Measurements from ENCODE around the gene FANCE.

FANCE gene

DNA sequence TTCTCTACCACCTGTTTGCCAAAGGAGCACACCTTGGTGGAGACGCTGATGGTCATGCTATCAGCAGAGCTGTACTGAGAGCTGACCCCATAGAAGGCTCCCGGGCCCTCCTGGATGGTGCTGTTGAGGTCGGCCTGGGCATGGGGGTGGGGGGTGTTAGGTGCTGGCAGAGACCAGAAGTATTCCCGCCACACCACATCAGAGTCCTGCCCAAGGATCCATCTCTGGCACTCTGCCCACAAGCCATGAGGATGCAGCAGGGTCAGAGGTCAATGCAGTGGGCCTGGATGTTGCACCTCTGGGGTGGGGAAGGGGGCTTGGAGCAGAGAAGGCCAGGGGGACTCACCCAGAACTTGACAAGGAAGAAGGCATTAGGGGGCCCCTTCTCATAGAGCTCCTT is 23.4 kb downstream of the FANCE start:
- Histone ChIP-seq H3K9me3 (ENCODE audit: low read length) (no peaks in the 10 kb centered on the region), H3K27me3 (ENCODE audit: insufficient read depth, low read length) (no peaks in the 10 kb centered on the region), H2AFZ (ENCODE audit: low read depth, low read length) (no peak overlapping the region), H3K4me3 (ENCODE audit: low read length) (no peak overlapping the region), H3K4me1 (ENCODE audit: insufficient read depth, low read length) (peaks cover 11% of the 10 kb centered on the region), H3K36me3 (ENCODE audit: insufficient read depth, low read length) (peaks cover 36% of the 10 kb centered on the region)

GRCh38 chr6:35476004-35476403 is 23.9 kb downstream of the FANCE start:
- Histone ChIP-seq H3K9me3 (ENCODE audit: low read length) (no peaks in the 10 kb centered on the region), H3K36me3 (ENCODE audit: insufficient read depth, low read length) (peaks cover 32% of the 10 kb centered on the region)

DNA sequence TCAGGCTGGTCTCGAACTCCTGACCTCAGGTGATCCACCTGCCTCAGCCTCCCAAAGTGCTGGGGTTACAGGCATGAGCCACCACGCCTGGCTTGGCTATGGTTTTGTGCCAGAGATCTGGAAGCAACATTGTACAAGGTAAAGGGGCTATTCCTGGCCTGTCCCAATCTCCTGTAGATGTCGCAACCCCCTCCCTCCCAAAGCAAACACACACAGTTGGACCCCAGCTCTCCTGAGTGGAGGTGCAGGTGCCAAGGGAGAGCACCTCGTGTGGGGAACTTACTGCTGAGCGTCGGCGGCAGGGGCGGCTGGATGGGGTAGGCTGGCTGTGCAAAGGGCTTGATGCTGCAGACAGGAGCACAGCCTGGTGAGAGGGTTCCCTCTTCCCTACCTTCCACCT is 24.9 kb downstream of the FANCE start:
- Histone ChIP-seq H3K4me1 (ENCODE audit: insufficient read depth, low read length) (peaks cover 6% of the 10 kb centered on the region), H3K27me3 (ENCODE audit: insufficient read depth, low read length) (no peaks in the 10 kb centered on the region), H3K4me3 (ENCODE audit: low read length) (no peak overlapping the region), H3K9me3 (ENCODE audit: low read length) (no peaks in the 10 kb centered on the region), H2AFZ (ENCODE audit: low read depth, low read length) (no peak overlapping the region), H3K36me3 (ENCODE audit: insufficient read depth, low read length) (peaks cover 23% of the 10 kb centered on the region)

More at GRCh38 chr6:35476004-35476403, 23.9 kb downstream of the FANCE start:
- H3K4me3 ChIP-seq (ENCODE audit: low read length), result no peak overlapping the region
- no peaks in the 10 kb centered on the region for H3K27me3 ChIP-seq (ENCODE audit: insufficient read depth, low read length)
- H2AFZ ChIP-seq (ENCODE audit: low read depth, low read length), result no peak overlapping the region
- peaks cover 8% of the 10 kb centered on the region for H3K4me1 ChIP-seq (ENCODE audit: insufficient read depth, low read length)

DNA sequence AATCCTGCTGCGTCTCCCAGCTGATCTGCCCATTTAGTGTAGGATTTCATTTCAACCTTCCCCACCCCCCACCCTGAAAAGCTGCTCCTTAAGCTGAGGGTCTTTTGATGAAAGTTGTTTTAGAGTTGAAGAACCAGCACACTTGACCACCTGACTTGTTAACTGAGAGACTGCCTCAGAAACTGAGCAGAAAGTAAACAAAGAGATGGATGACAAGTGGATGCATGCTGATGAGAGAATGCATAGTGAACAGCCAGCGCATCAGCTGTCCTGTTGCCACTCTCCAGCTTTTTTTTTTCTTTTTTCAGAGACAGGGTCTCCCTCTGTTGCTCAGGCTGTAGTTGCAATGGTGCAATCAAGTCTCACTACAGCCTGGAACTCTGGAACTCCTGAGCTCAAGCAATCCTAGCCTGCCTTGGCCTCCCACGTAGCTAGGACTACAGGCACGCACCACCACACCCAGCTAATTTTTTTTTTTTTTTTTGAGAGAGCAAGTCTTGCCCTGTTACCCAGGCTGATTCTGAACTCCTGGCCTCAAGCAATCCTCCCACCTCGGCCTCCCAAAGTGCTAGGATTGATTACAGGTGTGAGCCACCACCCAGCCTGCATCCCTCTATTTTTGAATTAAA is 25.5 kb downstream of the FANCE start:
- Histone ChIP-seq H3K27me3 (ENCODE audit: insufficient read depth, low read length) (no peaks in the 10 kb centered on the region), H3K36me3 (ENCODE audit: insufficient read depth, low read length) (peaks cover 17% of the 10 kb centered on the region), H3K4me3 (ENCODE audit: low read length) (no peak overlapping the region), H2AFZ (ENCODE audit: low read depth, low read length) (no peak overlapping the region), H3K9me3 (ENCODE audit: low read length) (no peaks in the 10 kb centered on the region), H3K4me1 (ENCODE audit: insufficient read depth, low read length) (peaks cover 6% of the 10 kb centered on the region)

- Histone ChIP-seq H3K9me3 (ENCODE audit: low read length) (no peaks in the 10 kb centered on the region), H3K27me3 (ENCODE audit: insufficient read depth, low read length) (no peaks in the 10 kb centered on the region), H3K4me3 (ENCODE audit: low read length) (no peak overlapping the region), H3K4me1 (ENCODE audit: insufficient read depth, low read length) (peaks cover 6% of the 10 kb centered on the region), H2AFZ (ENCODE audit: low read depth, low read length) (no peak overlapping the region), H3K36me3 (ENCODE audit: insufficient read depth, low read length) (peaks cover 14% of the 10 kb centered on the region)
Observed at GRCh38 chr6:35478259-35478658, 26.1 kb downstream of the FANCE start.

- Histone ChIP-seq H3K27me3 (ENCODE audit: insufficient read depth, low read length) (no peaks in the 10 kb centered on the region), H3K9me3 (ENCODE audit: low read length) (no peaks in the 10 kb centered on the region), H3K4me1 (ENCODE audit: insufficient read depth, low read length) (peaks cover 6% of the 10 kb centered on the region), H2AFZ (ENCODE audit: low read depth, low read length) (no peak overlapping the region), H3K36me3 (ENCODE audit: insufficient read depth, low read length) (peaks cover 9% of the 10 kb centered on the region), H3K4me3 (ENCODE audit: low read length) (no peak overlapping the region)
Observed at GRCh38 chr6:35480176-35480575, 28.0 kb downstream of the FANCE start.

GRCh38 chr6:35481226-35481625 is 29.1 kb downstream of the FANCE start:
- Histone ChIP-seq H3K36me3 (ENCODE audit: insufficient read depth, low read length) (peaks cover under 1% of the 10 kb centered on the region), H3K4me3 (ENCODE audit: low read length) (no peak overlapping the region), H2AFZ (ENCODE audit: low read depth, low read length) (no peak overlapping the region)

DNA sequence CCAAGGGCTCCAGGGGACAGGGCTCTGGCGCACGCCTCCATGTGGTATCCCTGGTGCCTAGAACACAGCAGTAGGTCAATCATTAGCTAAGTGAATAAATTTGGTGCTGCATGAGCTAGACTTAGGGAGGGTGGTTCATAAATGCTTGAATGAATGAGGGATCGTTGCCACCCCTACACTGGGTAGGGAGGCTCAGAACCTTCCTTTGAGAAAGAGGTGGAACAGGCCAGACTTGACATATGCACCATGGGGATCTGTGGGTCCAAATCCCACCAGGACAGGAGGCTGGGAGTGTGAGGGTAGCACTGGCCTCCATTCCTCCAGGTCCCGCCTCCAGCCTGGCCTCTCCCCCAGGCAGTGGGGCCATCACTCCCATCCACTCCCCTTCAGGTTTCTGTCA is 30.9 kb downstream of the FANCE start:
- Histone ChIP-seq H3K4me1 (ENCODE audit: insufficient read depth, low read length) (peaks cover 5% of the 10 kb centered on the region), H3K9me3 (ENCODE audit: low read length) (no peaks in the 10 kb centered on the region), H3K36me3 (ENCODE audit: insufficient read depth, low read length) (no peaks in the 10 kb centered on the region), H2AFZ (ENCODE audit: low read depth, low read length) (no peak overlapping the region), H3K27me3 (ENCODE audit: insufficient read depth, low read length) (no peaks in the 10 kb centered on the region), H3K4me3 (ENCODE audit: low read length) (no peak overlapping the region)

More at GRCh38 chr6:35481226-35481625, 29.1 kb downstream of the FANCE start:
- Histone ChIP-seq H3K27me3 (ENCODE audit: insufficient read depth, low read length) (no peaks in the 10 kb centered on the region), H3K4me1 (ENCODE audit: insufficient read depth, low read length) (peaks cover 11% of the 10 kb centered on the region), H3K9me3 (ENCODE audit: low read length) (no peaks in the 10 kb centered on the region)

DNA sequence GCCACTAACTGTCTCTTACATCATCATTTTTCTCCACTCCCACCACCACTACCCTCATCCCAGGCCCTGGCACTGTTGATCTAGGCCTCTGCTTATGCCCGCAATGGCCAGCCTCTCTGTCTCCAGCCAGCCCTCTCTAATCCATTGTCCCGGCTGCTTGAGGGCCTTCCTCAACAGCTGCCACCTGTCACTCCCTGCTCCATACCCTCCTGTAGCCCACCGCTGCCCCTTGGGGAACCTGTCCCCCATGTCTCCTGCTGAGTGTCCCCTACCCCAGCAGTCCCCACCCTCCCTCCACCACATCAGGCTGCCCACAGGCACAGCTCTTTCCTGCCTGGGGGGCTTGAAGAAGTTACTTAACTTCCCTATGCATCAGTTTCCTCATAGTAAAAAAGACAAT is 31.4 kb downstream of the FANCE start:
- H3K4me1 ChIP-seq (ENCODE audit: insufficient read depth, low read length), result peaks cover 5% of the 10 kb centered on the region
- H2AFZ ChIP-seq (ENCODE audit: low read depth, low read length), result no peak overlapping the region
- H3K9me3 ChIP-seq (ENCODE audit: low read length), result no peaks in the 10 kb centered on the region
- H3K36me3 ChIP-seq (ENCODE audit: insufficient read depth, low read length), result no peaks in the 10 kb centered on the region
- no peak overlapping the region for H3K4me3 ChIP-seq (ENCODE audit: low read length)
- H3K27me3 ChIP-seq (ENCODE audit: insufficient read depth, low read length), result no peaks in the 10 kb centered on the region

DNA sequence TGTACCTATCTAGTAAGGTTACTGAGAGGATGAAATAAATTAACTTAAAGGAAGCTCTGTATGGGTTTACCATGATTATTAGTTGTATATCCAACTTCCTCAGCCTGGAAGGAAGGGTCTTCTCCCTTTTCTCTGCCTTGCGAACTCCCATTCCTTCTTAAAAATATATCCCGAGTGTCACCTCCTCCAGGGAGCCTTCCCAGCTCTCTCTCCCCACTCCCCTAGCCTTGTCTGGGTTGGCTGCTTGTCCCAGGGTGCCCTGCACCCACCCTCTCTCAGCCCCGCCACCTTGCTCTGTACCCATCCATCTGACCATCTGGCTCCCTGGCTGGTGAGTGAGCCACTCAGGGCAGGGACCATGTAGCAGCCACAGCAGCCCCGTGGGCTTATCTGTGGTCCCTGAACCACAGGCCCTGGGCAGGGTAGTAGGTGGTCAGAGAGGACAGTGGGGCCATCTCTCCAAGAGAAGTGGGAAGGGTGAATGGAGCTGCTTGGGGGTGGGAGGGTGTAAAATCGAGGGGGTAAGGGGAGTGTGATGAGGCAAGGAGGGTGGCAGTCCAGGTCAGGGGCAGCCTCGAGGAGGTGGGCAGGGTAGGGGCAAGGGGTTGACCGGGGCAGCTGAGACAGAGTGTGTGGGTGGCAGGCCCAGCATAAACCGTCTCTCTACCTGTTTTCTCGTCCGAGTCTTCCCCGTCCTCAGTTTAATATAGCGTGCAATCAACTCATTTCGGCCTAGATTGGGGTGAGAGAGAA is 31.9 kb downstream of the FANCE start:
- Histone ChIP-seq H3K36me3 (ENCODE audit: insufficient read depth, low read length) (no peaks in the 10 kb centered on the region), H3K9me3 (ENCODE audit: low read length) (no peaks in the 10 kb centered on the region), H3K4me1 (ENCODE audit: insufficient read depth, low read length) (peaks cover 5% of the 10 kb centered on the region), H2AFZ (ENCODE audit: low read depth, low read length) (no peak overlapping the region), H3K27me3 (ENCODE audit: insufficient read depth, low read length) (no peaks in the 10 kb centered on the region), H3K4me3 (ENCODE audit: low read length) (no peak overlapping the region)

- Histone ChIP-seq H3K36me3 (ENCODE audit: insufficient read depth, low read length) (no peaks in the 10 kb centered on the region), H2AFZ (ENCODE audit: low read depth, low read length) (no peak overlapping the region), H3K4me1 (ENCODE audit: insufficient read depth, low read length) (peaks cover 7% of the 10 kb centered on the region), H3K27me3 (ENCODE audit: insufficient read depth, low read length) (no peaks in the 10 kb centered on the region), H3K4me3 (ENCODE audit: low read length) (no peak overlapping the region), H3K9me3 (ENCODE audit: low read length) (no peaks in the 10 kb centered on the region)
Observed at GRCh38 chr6:35484921-35485392, 32.8 kb downstream of the FANCE start.

- Histone ChIP-seq H3K4me1 (ENCODE audit: insufficient read depth, low read length) (peaks cover 12% of the 10 kb centered on the region), H2AFZ (ENCODE audit: low read depth, low read length) (no peak overlapping the region), H3K4me3 (ENCODE audit: low read length) (no peak overlapping the region), H3K9me3 (ENCODE audit: low read length) (no peaks in the 10 kb centered on the region), H3K36me3 (ENCODE audit: insufficient read depth, low read length) (no peaks in the 10 kb centered on the region), H3K27me3 (ENCODE audit: insufficient read depth, low read length) (no peaks in the 10 kb centered on the region)
Observed at GRCh38 chr6:35485402-35485877, 33.3 kb downstream of the FANCE start.

DNA sequence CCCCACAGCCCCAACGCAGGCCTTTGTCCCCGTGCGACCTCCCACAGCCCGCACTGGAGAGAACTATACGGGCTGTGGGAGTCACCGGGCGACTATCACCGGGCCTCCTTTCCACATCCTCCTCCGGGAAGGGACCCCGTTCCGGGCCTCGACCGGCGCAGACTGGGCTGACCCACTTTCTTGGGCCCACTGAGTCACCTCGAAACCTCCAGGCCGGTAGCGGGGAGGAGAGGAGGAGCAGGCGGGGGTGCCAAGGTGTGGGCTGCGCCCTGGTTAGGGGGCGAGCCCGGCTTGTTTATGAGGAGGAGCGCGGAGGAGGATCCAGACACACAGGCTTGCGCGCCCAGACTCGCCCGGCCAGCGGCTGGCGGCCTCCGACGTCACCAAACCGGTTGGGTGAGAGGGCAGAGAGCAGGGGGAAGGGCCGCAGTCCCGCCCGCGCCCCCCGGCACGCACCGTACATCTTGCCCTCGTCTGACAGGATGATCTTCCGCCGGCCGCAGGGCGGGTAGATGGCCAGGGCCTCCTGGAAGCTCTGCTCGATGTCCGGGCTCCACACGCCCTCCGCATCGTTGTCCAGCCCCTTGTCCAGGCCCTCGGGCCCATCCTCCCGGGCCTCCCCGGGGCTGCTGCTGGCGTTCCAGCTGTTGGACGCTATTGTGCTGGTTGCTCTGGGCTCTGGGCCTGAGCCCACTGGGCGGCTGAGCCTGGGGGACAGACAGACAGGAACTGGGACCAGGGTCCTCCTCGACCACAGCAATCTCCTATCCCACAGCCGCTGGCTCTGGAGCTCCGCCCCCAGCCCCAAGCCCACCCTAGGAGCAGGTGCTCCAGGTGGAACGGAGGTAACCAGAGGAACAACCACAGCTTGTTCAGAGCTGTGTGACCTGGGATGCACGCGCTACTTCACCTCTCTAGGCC is 34.1 kb downstream of the FANCE start:
- Histone ChIP-seq H3K4me3 (ENCODE audit: low read length) (no peak overlapping the region), H3K36me3 (ENCODE audit: insufficient read depth, low read length) (no peaks in the 10 kb centered on the region), H3K27me3 (ENCODE audit: insufficient read depth, low read length) (no peaks in the 10 kb centered on the region), H3K4me1 (ENCODE audit: insufficient read depth, low read length) (peaks cover 21% of the 10 kb centered on the region), H3K9me3 (ENCODE audit: low read length) (no peaks in the 10 kb centered on the region), H2AFZ (ENCODE audit: low read depth, low read length) (no peak overlapping the region)
